ENCODE data around the gene MED13L.

MED13L gene

DNA sequence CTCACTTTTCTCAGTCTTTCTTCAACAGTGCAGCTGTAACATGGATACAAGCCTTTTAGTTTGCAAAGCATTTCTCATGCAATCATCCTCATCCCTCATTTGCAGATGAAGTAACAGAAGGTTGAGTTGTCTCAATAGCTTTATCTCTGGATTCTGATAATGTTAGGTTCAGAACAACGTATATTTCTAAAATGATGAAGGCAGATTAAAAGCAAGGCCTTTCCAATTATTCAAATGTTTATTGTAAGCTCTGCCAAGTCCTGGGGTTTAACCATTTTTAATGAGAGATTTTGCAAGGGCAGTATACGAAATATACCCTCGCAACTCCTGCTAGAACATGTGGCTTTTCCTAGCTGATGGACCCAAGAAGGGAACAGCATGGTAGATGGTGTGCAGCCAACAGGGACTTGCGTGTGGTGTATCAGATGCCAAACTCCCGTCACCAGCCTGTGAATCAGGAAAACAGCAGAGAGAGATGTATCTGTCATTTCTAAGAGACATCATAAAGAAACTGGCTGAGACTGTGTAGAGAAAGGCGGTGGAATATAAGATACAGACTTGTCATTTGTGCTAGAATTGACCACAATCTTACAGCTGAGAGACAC lies 319.7 kb downstream of the MED13L start:
- DNase-seq: no peak

DNA sequence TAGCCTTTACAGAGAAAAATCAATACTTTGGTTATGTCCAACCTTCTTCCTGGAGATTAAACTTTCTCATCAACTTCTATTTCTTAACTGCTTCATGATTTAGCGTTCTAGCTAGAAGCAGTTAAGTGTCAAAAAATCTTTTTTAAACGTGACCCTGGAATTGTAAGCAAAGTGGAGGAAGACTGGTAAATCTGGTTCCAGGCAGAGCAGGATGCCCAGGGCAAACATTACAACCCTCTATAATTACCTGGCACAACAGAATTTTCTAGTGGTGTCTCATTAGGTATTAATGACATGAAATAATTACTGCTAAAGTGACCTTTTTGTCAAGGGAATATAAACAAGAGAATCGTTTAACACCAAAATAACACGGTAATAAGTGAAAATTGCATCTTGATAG lies 320.8 kb downstream of the MED13L start:
- no peak for DNase-seq

DNA sequence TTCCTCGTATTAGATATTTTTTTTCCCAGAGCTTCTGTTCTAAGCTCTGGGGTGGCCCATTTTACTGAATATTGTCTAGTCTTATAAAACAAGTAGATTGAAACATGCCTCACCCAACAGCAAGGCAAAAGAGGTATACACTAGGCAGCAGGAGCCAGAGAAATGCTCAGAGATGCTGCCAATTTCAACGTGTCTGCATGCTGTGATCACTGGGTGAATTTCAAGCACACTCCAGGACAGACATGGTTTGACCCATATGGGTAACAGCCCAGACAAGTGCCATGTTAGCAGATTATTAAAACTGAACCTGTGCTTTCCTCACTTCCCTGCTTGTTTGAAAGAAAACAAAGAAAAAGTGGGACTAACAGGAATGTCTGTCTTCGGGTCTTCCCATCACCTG lies 321.3 kb downstream of the MED13L start:
- DNase-seq: no peak

DNA sequence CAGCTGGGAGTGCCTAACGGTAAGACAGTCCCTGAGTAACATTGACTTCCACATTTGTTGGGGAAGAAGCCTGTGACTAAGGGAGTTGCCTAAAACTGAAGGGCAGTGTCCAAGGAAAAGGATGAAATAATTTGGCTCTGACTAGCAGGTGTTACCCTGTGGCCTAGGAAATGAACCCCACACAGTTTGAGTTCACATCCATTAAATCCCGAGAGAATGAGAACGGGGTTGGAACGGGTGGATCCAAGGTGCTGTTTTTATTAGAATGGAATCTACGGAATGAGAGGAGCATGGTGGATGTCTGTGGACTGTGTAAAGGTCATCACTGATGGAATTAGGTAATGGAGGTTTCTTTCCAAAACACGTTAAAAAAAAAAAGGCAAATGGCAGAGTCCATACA lies 324.0 kb downstream of the MED13L start:
- no peak for DNase-seq

DNA sequence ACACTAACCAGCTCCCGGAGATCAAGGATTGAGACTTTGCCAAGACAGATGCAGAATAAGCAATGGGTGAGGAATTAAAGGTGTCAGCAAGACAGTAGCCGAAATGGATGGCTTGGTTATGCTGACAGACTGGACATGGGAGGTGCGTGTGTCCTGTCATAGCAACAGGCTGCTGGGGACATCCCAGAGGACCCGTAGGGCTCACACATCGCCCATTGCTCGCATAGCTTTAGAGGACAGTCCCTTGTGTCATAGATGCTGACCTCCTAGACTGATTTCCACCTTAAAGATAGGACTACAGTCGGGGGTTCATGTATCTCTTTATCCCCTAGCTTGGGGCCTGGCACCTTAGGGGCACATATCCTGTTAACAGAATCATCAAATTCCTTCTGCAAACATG lies 324.5 kb downstream of the MED13L start:
- DNase-seq: no peak

DNA sequence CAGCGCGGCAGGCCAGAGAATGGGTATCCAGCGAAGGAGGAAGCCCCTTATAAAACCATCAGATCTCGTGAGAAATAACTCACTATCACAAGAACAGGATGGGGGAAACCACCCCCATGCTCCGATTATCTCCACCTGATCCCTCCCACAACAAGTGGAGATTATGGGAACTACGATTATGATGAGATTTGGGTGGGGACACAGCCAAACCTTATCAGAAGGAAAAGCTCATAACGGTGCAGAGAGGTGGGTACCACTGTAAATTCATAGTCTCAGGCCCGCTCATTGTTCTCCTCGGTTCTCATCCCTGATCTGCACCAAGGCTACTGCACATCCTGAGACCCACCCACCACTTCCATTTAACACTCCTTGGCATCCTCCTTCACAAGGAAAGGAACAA lies 326.5 kb downstream of the MED13L start:
- DNase-seq: no peak

DNA sequence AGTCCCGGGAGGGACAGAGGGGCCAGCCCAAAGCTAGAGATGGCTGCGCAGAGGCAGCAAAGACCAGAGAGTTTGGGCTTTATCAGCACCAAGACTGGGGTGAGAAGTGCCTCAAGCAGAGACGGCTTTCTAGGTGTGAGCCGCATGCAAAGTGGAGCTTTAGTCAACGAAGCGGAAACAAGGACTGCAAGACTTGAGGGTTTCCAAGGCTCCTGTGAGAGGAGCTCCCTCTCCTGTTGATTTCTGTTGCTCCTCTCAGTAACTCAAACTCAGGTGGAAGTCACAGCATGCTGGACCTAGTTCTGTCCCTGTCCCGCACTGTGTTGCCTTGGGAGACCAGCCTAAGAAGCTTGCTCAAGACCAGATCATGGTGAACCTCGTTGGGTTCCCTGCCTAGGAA lies 327.8 kb downstream of the MED13L start:
- DNase-seq: no peak

DNA sequence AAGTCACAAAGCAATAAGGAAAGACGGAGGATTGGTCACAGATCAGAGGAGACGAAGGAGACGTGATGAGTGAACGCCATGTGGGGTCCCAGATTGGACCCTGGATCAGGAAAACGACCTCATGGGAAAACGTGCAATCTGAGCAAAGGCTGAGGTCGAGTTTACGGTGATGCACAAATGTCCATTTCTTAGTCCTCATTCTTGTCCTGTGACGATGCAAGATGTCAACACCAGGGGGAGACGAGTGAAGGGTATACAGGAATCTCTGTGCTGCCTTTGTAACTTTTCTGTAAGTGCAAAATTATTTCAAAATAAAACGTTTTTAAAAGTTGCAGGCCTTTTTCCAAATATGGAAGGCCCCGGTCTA lies 329.8 kb downstream of the MED13L start:
- DNase-seq: no peak

DNA sequence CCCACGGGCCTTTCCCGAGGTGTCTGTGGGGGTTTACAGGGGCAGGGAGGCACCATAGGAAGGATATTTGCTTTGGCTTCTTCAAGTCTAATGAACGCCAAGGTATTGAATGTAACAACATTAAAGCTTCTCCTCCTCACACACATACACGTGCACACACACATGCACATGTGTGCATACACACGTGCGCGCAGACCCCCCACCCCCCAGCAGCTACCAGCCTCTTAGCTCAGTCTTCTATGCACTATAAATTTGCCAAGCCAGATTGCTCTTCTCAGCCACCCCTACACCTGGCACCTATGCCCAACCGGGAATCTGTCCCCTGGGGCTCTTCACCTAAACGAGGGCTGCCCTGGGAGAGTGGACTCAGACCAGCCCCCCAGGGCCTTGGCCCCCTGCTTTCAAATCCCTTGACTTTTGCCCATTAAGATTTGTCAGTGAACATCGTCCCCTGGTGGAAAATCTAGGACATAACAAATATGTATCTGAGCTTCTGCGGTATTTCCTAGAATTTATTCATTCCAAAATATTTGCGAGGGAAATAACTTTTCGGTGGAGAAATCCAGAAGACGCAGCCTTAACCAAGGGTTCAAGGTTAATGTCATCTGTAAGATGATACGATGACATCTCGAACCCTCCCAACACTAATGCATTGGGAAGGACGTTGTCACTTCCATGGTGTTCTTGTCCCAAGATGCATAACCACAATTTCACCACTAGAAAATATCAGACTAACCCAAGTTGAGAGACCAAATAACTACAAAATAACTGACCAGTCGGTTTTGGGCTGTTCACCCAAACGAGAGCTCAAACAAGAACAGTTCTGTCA lies 330.4 kb downstream of the MED13L start:
- no peak for DNase-seq

DNA sequence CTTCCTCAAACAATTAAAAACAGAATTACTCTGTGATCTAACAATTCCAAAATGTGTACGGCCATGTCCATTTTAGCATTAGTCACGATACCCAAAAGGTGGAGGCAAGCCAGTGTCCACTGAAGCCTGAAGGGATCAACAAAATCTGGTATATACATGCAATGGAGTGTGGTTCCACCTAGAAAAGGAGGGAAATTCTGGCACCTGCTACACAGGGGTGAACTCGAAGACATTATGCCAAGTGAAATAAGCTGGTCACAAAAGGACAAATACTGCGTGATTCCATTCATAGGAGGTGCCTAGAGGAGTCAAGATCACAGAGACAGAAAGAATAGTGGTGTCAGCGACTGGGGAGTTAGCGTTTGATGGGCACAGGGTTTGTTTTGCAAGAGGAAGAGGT lies 331.4 kb downstream of the MED13L start:
- DNase-seq: no peak

DNA sequence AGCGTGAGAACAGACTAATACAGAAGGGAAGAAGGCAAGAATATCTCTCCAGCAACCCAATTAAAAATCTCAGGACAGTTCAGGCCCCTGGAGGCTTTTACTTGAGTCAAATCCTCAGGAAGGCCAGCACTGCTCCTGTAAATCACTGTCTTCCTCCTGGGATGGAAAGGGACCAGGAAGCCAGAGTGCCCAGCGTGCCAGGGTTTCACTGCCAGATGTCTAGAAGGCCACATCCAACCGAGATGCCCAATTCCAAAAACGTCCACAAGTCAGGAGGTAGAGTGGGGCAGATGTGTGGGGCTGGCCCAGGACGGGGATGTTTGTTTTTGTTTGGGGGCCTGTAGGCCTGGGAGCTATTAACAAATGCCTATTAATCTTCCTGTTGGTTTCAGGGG lies 332.0 kb downstream of the MED13L start:
- no peak for DNase-seq

DNA sequence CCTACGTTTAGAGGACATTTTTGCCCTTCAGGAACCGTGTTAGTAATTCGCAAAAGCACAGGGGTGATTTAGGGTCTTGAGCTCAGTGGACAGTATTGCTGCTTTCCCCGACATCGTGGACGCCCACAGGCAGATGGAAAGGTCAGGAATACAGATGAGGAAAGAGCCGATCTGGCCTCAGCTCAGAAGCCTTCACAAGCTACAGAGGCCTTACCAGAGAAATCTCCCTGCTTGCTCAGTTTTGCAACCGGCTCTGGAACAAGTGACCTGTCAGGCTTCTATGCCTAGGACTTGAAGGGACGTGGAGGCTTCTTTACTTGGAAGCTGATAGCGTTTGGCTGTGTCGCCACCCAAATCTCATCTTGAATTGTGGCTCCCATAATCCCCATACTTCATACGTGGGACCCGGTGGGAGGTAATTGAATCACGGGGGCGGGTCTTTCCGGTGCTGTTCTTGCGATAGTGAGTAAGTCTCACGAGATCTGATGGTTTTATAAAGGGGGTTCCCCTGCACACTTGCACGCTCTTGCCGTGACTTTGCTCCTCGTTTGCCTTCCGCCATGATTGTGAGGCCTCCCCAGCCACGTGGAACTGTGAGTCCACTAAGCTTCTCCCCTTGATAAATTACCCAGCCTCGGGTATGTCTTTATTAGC lies 332.5 kb downstream of the MED13L start:
- DNase-seq: no peak

DNA sequence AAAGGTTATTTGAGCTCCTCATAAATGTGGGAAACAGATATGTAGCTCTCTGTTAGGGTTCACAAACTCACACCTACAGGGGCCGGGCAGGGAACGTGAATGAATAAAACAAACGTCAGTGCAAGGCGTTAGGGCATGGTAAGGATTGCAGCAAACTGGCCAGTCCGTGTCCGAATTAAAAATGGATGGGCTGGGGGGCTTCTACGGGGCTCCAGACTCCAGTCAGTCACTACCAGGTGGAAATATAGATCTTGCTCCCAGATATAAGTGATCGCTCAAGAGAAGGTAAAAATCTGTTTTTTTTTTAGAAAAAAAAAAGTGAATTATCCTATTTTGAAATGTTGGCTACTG lies 333.1 kb downstream of the MED13L start:
- no peak for DNase-seq

DNA sequence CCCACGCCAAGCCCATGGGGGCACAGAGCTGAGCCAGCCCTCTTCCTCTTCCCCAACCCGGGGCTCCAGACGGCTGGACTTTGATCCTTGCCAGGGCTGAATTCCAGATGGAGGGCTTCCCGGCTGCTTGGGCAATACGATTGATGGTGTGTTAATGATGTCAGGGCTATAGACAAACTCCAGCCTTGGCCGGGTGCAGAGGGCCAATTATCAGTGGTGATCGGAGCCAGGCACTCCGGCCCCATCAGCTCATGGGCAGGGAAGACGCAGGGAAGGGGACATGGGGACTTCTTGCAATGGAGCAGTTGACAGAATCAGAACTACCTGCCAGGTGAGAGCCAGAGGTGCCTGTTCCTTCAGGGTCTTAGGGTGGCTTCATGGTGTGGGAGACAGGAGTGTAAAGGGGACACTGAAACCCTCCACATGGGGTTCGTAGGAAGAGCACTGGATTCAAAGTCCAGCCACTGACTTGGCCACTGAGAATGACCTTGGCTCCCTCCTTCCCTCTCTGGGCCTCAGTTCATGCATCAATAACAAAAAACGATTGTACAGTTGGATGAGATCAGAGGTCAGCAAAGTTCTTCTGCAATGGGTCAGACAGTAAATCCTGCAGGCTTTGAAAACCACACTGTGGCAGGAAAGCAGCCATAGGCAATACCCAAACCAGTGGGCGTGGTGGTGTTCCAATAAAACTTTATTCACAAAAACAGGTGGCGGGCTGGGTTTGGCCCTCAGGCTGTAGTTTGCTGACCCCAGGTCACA lies 333.7 kb downstream of the MED13L start:
- no peak for DNase-seq

DNA sequence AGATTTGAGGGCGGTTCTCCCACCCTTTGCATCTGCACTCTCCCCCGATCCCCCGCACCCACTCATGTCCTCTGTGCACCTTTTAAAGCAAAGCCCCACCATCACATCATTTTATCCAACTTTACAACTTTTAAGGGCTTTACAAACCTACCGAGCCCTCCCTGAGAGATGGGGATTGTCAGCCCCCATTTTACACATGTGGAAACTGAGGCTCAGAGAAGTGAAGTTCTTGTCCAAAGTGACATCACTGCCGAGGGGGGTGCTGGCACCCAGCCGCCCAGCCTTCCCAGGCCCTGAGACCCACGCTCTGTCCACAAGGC lies 334.2 kb downstream of the MED13L start:
- DNase-seq: no peak

DNA sequence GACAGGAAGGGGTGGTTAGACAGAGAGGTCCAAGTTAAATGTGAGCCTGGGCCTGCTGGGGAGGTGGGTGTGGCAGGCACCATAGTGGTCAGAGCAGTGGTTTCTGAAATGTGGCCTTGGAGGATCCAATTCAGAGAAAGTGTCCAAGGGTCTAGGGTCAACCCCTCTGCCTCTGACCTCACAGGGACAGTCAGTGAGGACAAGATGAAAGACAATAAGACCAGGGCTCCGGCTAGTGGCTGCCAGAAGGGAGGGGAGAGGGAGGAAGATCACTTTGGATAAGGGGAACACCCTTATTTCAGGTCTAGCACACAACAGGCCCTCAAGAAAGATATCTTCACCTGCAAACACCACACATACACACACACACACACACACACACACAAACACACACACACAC lies 335.1 kb downstream of the MED13L start:
- no peak for DNase-seq

DNA sequence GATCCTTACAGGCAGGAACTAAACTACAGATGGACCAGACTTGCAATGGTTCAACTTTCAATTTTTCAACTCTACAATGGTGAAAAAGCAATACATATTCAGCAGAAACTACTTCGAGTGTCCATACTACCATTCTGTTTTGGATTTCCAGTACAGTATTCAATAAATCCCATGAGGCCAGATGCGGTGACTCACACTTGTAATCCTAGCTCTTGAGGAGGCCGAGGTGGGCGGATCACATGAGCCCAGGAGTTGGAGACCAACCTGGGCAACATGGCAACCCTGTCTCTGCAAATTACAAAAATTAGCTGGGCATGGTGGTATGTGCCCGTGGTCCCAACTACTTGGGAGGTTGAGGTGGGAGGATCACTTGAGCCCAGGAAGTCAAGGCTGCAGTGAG lies 336.1 kb downstream of the MED13L start:
- DNase-seq: no peak

DNA sequence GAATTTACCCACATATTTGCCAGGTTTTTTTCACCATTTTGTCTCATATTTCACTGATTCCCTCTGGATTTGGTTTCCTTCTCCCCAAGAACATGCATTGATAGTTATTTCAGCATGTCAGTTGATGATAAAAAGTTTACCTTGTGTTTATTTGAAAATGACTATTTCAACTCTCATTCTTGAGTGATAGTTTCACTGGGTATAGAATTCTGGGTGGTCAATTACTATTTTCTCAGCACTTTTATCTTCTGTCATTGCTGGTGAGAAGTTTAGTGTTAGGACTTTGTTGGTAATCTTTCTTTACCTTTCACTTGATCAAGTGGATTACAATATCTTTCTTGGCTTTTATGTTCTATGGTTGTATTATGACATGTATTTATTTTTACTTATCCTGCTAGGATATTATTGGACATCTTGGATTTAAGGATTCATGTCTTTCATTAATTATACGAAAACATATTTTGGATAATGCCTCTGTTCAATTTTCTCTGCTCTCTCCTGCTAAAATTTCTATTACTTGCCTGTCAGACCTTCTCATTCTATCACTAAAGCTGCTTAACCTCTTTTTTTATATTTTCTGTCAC lies 338.6 kb downstream of the MED13L start:
- DNase-seq: no peak

DNA sequence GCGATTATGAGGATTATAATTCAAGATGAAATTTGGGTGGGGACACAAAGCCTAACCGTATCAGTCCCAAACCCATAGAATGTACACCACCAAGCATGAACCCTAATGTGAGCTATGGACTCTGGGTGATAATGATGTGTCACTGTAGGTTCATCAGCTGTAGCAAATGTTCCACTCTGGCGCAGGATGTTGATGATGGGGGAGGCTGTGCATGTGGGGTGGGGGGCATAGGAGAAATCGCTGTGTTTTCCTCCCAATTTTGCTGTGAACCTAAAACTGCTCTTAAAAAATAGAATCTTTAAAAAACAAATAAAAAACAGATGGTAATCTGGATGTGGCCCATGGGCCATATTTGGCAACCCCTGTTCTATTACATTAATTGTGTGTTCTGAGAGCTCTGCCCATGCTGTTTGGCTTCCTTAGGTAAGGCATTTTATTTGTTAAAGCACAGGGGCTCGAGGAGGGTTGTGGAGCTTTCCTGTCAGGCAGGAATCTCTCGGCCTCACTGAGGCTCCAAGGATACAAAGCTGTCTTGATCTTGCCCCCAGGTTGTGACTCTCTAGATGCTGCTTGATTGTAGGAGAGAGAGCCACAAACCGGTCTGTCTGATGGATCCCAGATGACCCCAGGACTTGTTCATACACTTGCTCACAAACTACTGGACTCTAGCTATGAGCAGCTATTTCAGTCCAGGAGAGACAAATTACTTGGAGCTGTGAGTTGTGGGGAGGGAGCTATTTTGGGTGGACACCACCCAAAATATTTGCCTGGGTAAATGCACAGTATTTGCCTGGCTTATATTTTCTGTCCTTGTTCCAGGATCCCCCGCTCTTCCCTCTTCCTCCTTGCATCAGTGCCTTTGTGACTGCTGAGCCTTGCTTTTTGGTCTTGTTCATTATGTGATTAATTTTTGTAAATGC lies 340.2 kb downstream of the MED13L start:
- no peak for DNase-seq

DNA sequence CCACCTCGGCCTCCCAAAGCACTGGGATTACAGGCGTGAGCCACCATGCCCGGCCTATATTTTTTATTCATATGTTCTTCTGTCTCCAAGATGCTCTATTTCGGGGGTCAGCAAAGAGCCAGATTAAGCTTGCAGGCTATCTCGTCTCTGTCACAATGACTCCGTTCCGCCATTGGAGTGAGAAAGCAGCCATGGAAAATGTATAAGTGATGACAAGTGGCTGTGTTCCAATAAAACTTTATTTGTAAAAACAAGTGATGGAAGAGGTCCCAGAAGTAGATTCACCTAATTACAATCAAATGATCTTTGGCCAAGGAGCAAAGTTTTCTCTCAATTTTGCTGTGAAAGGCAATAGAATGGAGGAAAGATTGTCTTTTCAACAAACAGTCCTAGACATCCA lies 342.6 kb downstream of the MED13L start:
- DNase-seq: no peak

DNA sequence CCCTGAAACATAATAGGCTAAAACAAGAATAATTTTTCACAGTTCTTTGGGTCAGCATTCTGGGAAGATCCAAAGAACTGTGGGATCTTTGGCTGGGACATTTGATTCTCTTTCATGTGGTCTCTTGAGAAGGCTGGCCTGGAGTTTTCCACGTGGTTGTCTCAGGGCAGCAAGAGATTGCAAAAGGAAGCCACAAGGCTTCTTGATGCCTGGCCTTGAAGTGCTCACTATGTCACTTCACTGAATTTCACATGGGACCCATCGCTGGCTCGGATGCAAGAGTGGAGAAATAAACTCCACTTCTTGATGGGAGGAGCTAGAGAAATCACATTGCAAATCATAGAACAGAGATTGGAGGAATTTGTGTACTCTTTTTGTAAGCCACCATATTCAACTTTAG lies 343.4 kb downstream of the MED13L start:
- no peak for DNase-seq

DNA sequence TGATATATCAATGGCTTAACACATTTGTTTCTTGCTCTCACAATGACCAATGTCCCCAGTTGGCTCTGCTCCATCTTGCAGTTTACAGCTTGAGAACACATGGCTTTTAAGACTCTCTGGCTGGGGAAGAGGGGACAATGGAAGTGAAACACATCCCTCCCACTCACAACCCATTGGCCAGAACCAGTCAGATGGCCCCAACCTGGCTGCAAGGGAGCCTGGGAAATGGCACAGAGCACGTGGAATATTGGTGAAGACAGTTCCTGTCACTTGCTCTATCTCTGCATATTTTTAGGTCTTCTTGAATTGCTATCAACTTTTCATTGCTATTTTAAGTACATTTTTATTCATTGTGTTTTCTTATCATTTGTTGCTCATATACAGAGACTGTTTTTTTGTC lies 345.4 kb downstream of the MED13L start:
- DNase-seq: no peak

DNA sequence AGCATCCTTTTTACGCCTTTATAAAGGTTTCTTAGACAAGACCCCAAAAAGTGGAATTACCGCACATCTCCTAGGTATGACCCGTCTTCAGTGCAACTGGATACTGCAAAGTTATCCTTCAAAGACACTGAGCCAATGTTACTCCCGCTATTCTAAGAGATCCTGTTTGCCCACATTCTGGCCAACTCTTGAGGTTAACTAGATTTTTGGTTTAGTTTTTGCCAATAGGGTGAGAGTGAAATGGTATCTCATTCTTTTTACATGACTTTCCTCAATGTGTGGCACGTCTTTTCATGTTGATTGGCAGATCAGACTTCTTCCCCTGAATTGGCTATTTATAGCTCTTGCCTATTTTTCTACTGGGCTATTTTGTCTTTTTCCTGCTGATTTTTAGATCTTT lies 347.2 kb downstream of the MED13L start:
- DNase-seq: no peak

All from stimulated activated CD8-positive, alpha-beta memory T cell treated with anti-CD3 and anti-CD28 coated beads, Interleukin-4, amount 100 ng/mL, for 48 hours (primary cell).